HG03558 (cell line): ENCODE results near the gene NEK6.

ENCODE experiments used
- ATAC-seq: cut with Tn5 transposase; IDR thresholded peaks from one replicate; pipeline ENCODE4 v1.9.1; 2021; ENCODE audit warnings: moderate number of reproducible peaks; ENCODE audit not compliant: unreplicated experiment; ENCODE audit errors: extremely low read depth

Gene NEK6

DNA sequence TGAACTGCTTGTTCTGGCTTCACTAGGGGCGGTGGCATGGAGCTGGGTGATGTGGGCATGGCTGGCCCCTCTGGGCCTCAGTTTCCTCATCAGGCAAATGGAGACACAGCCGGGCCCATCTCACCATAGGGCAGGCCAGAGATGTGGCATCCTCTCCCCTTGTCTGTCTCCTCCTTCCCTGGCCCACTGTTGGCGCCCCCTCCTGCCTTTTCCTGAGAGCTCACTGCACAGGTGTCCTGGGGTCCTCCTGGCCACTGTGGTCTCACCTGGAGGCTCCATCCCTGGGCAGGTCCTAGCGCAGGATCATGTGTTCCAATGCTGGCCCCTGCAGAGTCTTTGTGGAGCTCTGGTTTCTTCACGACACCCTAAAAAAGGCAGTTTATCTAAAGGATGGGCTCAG, 53.5 kb downstream of the NEK6 start:
- ATAC-seq, result no peak

DNA sequence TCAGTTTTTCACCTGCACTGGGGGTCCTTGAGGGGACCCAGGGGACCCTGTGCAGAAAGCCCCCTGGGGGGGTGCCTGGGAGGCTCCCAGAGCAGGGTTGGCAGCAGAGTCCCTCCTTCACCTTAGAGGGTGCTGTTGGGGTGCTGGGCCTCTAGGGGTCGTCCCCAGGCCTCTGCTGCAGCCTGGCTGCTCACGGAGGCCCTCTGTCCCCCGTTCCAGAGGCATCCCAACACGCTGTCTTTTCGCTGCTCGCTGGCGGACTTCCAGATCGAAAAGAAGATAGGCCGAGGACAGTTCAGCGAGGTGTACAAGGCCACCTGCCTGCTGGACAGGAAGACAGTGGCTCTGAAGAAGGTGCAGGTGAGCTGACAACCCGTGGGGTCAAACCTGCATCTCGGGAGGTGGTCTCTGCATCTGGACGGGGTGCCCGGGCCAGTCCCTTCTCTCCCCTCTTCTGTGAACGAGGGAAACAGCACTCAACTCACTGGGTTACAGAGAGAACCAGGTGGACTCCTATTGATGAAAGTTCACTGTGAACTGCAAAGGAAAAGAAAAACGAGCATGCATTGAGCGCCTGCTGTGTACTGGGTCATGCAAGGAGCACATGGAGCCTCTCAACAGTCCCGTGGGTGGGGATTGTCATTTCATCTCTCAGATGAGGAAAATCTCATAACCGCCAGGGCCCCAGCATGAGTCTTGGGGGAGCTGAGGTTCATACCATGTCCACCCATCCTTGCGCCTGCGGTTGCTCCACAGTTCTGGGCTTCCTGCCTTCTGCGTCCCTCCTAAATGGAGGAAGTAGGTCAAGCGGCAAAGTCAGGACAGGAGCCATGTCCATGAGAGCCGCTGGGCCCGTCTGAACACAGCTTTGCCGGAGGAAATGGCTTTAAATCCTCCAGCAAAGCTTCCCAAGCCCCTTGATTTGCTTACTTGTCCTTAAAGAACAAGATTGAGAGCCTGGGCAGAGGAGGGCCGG, 54.8 kb downstream of the NEK6 start:
- no peak for ATAC-seq

GRCh38 chr9:124313940-124314339, 56.2 kb downstream of the NEK6 start:
- no peak for ATAC-seq

DNA sequence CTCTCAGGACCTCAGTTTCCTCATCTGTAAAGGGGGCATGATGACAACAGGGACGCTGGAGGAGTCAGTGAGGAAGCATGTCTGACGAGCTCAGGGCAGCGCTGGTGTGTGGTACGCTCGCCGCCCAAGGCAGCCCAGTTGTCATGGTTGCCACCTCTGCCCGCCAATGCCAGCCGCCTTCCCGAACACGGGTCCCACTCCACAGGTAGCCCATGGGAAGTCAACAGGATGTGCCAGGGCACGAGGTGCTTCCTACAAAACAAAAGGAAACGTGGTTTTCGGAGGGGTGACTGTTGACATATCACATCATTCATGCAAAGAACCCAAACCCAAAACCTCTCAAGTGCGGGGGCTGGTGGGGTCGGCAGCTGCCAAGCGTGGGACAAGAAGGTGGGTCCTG, 58.1 kb downstream of the NEK6 start:
- no peak for ATAC-seq

GRCh38 chr9:124320062-124320973, 62.6 kb downstream of the NEK6 start:
- no peak for ATAC-seq

DNA sequence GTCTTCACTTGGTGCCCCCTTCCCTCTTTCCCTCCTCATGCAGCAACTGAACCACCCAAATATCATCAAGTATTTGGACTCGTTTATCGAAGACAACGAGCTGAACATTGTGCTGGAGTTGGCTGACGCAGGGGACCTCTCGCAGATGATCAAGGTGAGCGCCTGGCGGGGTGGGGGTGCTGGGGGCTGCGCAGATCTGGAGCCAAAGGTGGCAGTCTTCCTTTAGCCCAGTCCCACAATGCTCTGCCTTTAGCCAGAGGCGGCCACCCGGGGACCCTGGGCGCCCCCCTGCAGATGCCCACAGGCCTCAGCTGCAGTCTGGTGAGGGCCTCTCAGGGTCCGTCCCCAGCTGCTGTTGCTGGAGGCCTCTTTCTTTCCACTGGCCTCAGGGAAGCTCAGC, 63.7 kb downstream of the NEK6 start:
- ATAC-seq, result no peak

DNA sequence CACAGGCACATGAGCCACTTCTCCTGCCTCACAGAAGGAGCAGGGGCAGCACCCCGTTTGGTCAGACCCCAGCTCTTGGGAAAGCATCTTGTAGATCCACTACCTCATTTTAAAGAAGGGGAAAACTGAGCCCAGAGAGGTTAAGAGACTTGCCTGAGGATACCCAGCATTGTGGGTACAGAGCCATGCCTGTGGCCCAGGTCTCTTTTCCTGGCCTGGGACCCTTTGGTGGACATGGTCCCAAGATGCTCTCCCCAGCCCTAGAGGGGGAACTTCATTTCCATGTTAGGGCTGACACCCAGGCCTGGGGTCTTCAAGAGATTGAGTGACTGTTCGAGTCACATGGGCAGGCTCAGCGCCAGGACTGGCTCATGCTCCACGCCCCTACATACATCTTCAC, 64.2 kb downstream of the NEK6 start:
- no peak for ATAC-seq

GRCh38 chr9:124322618-124323432, 65.1 kb downstream of the NEK6 start:
- no peak for ATAC-seq

DNA sequence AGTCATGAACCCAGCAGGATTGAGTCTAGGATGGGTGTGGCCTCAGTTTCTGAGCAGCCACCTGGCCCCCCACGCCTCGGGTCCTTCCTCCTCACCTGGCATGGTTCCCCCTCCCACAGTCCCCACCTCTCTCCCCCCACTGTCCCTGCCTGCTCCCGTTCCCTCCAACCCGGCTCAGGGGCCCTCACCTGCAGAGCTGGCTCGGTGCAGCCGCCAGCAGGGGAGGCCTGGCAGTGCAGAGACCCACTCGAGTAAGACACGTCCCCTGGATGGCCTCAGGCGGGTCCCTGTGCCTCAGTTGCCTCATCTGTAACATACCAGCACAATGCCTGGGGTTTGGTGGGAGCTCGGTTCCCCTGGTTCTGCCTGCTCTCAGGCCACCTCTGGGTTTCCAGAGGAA, 66.2 kb downstream of the NEK6 start:
- no peak for ATAC-seq

- no peak for ATAC-seq
These were observed 68.1 kb downstream of the NEK6 start for GRCh38 chr9:124325816-124326215.

DNA sequence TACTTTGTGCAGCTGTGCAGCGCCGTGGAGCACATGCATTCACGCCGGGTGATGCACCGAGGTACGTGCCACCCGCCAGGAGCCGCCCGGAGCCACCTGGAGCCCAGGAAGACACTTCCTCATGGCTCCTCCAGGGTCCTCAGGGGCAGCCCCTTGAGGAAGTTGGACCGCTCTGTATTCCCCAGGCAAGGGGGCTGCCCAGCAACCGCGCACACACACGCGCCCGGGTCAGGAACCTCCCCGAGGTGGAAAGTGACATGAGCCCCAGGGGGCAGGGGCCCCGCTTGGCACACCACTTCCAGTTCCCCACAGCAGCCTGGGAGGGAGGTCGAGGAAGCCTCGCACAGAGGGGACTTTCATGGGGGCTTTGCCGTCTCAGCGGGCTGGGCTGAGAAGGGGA, 68.6 kb downstream of the NEK6 start:
- ATAC-seq, result no peak

- no peak for ATAC-seq
These were observed 69.7 kb downstream of the NEK6 start for GRCh38 chr9:124327491-124327890.

- no peak for ATAC-seq
These were observed 70.5 kb downstream of the NEK6 start for GRCh38 chr9:124328285-124328684.

GRCh38 chr9:124329206-124329792, 71.5 kb downstream of the NEK6 start:
- ATAC-seq, result no peak

DNA sequence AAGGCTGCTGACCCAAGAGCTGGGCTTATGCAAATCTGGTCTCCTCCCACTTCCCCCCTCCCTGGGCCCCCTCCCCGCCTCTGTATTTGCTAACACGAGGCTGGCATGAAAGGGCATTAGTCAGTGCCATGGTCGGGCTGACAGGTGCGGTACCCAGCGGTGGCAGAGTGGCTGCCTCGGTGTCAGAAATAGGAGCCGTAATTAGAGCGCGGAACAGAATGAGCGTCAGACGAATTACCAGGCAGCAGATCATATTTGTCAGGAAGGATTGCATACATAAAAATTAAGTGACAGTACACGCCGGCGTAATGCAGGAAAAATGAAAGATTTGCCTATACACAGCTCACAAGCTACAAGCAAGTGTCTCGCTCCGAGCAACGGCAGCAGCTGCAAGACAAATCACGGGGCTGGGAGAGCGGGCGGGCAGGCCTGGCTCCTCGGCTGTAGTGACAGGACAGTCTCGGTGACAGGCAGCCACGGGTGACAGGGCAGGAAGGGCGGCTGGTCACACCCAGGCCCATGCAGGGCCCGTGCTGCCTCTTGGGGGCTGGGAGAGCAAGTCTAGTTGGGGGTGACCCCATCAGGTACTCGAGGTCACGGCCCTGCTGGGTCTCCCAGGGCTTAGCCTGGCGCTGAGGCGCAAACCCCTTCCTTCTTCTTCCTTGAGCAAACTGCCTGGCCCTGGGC, 72.4 kb downstream of the NEK6 start:
- ATAC-seq, result no peak

- ATAC-seq, result no peak
These were observed 73.8 kb downstream of the NEK6 start for GRCh38 chr9:124331580-124331979.

GRCh38 chr9:124332361-124333202, 74.8 kb downstream of the NEK6 start:
- ATAC-seq, result no peak

DNA sequence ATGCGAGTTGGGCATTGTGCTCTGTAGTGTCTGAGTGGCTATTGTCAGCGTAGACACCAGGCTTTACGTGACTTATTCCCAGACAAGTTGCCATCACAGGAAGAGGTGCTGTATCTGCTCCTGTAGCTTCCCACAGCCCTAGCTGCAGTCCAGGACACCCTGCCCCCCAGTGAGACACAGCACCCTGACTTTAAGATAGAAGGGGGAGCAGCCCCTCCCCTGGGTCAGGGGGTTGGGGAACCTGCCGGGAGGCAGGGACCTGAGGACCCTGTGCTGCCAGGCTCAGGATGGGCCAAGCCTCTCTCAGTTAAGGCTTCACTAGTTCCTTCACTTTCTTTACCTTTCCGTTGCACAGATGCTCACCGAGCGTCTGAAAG, 75.4 kb downstream of the NEK6 start:
- ATAC-seq, result no peak
